ENCODE results near the gene ASB18. TPM values are rescaled to one million over a fixed set of nuclear protein-coding genes. Genes with fewer than 3 reads are reported as not detected.

ASB18 gene
- total and polyA plus RNA-seq, 2 of the 13 experiments (the other 11 are each of a cell fraction or from before 2014, with no cell fraction given), result not detected

GRCh38 chr2:236177604-236177966 is 86.6 kb downstream of the ASB18 start:
- H3K4me2 ChIP-seq (ENCODE audit: low read depth, low read length), result peak overlapping the region; percentile 76
- H3K27me3 ChIP-seq (ENCODE audit: control insufficient read depth in 1 of 2, insufficient read depth in 2 of 2, low read length in 2 of 2), result peaks cover 14 to 68% of the 10 kb centered on the region in 2 experiments; a peak in 4 of 5 replicates
- no peak overlapping the region for H3K9ac ChIP-seq (ENCODE audit: insufficient read depth, low read depth, low read length)
- no peak overlapping the region for H2AFZ ChIP-seq (ENCODE audit: low read length)
- FAIRE-seq (no peak), DNase-seq (ENCODE audit: low spot score) (peak; percentile 57), ATAC-seq (peak; percentile 77)
- H3K27ac ChIP-seq (ENCODE audit: extremely low read length, insufficient read depth, low read length), result no peak overlapping the region
- no TSS peak for BruUV-seq (replicated peaks)
- peaks cover 3% of the 10 kb centered on the region; the same call in 1 of the 2 replicates for H4K20me1 ChIP-seq (ENCODE audit: insufficient read depth, low read length)
- no peaks in the 10 kb centered on the region for H3K36me3 ChIP-seq (replicated peaks in 1 of 2; ENCODE audit: control insufficient read depth in 1 of 2, insufficient read depth in 2 of 2, low read length in 2 of 2)
- in situ Hi-C loops (cut with HindIII; ENCODE audit: extremely low pct_ligation_motif_present, low pct_unique_long_range_greater_than_20kb) (loop anchor here (5.0 kb wide), 1 partner anchor 400 kb away; no protein-coding TSS in a partner anchor), intact Hi-C loops (cut with micrococcal nuclease; ENCODE audit: unreplicated experiment) (no loop called here)
- ChIA-PET POLR2A (no interaction called here), CTCF (ENCODE audit: low intra/inter-chr PET ratio, low total read pairs) (interaction anchor here (0.8 to 2.1 kb wide), 4 partner anchors 241 to 412 kb away, joined by 3 to 15 read pairs (median 7); no protein-coding TSS in a partner anchor)
- H3K4me3 ChIP-seq (replicated peaks in 1 of 3; ENCODE audit: insufficient read depth in 1 of 3, low read depth in 2 of 3, low read length in 3 of 3), result peak overlapping the region in 1 of 3 experiments; percentile 69; a peak in 1 of 6 replicates
- H3K9me3 ChIP-seq (ENCODE audit: low read length), result no peaks in the 10 kb centered on the region
- H3K4me1 ChIP-seq (ENCODE audit: insufficient read depth, low read length), result 0 out of 2 replicates have a peak, but pooled peaks cover 9% of the 10 kb centered on the region
- H3K79me2 ChIP-seq (ENCODE audit: insufficient read depth, low read length), result no peaks in the 10 kb centered on the region
- 68% methylated on average over 20 of the region's 20 CpGs for WGBS (ENCODE audit: low lambda C conversion rate)
- TF ChIP-seq, protein P1, sequence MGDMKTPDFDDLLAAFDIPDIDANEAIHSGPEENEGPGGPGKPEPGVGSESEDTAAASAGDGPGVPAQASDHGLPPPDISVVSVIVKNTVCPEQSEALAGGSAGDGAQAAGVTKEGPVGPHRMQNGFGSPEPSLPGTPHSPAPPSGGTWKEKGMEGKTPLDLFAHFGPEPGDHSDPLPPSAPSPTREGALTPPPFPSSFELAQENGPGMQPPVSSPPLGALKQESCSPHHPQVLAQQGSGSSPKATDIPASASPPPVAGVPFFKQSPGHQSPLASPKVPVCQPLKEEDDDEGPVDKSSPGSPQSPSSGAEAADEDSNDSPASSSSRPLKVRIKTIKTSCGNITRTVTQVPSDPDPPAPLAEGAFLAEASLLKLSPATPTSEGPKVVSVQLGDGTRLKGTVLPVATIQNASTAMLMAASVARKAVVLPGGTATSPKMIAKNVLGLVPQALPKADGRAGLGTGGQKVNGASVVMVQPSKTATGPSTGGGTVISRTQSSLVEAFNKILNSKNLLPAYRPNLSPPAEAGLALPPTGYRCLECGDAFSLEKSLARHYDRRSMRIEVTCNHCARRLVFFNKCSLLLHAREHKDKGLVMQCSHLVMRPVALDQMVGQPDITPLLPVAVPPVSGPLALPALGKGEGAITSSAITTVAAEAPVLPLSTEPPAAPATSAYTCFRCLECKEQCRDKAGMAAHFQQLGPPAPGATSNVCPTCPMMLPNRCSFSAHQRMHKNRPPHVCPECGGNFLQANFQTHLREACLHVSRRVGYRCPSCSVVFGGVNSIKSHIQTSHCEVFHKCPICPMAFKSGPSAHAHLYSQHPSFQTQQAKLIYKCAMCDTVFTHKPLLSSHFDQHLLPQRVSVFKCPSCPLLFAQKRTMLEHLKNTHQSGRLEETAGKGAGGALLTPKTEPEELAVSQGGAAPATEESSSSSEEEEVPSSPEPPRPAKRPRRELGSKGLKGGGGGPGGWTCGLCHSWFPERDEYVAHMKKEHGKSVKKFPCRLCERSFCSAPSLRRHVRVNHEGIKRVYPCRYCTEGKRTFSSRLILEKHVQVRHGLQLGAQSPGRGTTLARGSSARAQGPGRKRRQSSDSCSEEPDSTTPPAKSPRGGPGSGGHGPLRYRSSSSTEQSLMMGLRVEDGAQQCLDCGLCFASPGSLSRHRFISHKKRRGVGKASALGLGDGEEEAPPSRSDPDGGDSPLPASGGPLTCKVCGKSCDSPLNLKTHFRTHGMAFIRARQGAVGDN (CRISPR knock-in tag; IDR thresholded peaks at IDR 0.05), result 0 out of 2 replicates have a peak, but pooled peaks have one; percentile 26
- TF ChIP-seq ZNF263 (CRISPR knock-in tag; IDR thresholded peaks at IDR 0.05) (peak; percentile 86), MTF2 (CRISPR knock-in tag; IDR thresholded peaks at IDR 0.05; ENCODE audit: borderline replicate concordance) (no peak), CEBPG (CRISPR knock-in tag; IDR thresholded peaks at IDR 0.05) (peak; percentile 62), SMAD9 (CRISPR knock-in tag; IDR thresholded peaks at IDR 0.05) (no peak), ZNF574 (CRISPR knock-in tag; IDR thresholded peaks at IDR 0.05) (0 out of 2 replicates have a peak, but pooled peaks have one; percentile 8), ZNF333 (CRISPR knock-in tag; IDR thresholded peaks at IDR 0.05; ENCODE audit: borderline replicate concordance) (no peak), POLR2G (IDR thresholded peaks at IDR 0.05; ENCODE audit: low read depth, low read length) (no peak), SIX1 (CRISPR knock-in tag; IDR thresholded peaks at IDR 0.05; ENCODE audit: borderline replicate concordance) (no peak)
- TF ChIP-seq, protein P2, sequence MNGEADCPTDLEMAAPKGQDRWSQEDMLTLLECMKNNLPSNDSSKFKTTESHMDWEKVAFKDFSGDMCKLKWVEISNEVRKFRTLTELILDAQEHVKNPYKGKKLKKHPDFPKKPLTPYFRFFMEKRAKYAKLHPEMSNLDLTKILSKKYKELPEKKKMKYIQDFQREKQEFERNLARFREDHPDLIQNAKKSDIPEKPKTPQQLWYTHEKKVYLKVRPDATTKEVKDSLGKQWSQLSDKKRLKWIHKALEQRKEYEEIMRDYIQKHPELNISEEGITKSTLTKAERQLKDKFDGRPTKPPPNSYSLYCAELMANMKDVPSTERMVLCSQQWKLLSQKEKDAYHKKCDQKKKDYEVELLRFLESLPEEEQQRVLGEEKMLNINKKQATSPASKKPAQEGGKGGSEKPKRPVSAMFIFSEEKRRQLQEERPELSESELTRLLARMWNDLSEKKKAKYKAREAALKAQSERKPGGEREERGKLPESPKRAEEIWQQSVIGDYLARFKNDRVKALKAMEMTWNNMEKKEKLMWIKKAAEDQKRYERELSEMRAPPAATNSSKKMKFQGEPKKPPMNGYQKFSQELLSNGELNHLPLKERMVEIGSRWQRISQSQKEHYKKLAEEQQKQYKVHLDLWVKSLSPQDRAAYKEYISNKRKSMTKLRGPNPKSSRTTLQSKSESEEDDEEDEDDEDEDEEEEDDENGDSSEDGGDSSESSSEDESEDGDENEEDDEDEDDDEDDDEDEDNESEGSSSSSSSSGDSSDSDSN (CRISPR knock-in tag; IDR thresholded peaks at IDR 0.05), result peak; percentile 8; the same call in 1 of the 2 replicates
- TF ChIP-seq, protein P3, sequence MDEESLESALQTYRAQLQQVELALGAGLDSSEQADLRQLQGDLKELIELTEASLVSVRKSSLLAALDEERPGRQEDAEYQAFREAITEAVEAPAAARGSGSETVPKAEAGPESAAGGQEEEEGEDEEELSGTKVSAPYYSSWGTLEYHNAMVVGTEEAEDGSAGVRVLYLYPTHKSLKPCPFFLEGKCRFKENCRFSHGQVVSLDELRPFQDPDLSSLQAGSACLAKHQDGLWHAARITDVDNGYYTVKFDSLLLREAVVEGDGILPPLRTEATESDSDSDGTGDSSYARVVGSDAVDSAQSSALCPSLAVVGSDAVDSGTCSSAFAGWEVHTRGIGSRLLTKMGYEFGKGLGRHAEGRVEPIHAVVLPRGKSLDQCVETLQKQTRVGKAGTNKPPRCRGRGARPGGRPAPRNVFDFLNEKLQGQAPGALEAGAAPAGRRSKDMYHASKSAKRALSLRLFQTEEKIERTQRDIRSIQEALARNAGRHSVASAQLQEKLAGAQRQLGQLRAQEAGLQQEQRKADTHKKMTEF (CRISPR knock-in tag; IDR thresholded peaks at IDR 0.05), result no peak
